Tibial nerve (tissue), 4 donors: ENCODE data around the gene SLC43A2. TPM values are rescaled to one million over a fixed set of nuclear protein-coding genes. Genes with fewer than 3 reads are reported as not detected.

Experiments used
- DNase-seq, 2 donors: peaks; one replicate each; pipeline ENCODE4 v3.0.0-alpha.2; 2019; ENCODE audit warnings: low spot score in 2 of 2
- H3K27ac ChIP-seq, 4 donors: fragments of 200-600 bp; sonication (generic) in 3 of 4; one replicate each; pipeline ENCODE4 v1.5.1; 2017 to 2019; ENCODE audit warnings: mild to moderate bottlenecking in 1 of 4
- H3K27me3 ChIP-seq, 2 donors: fragments of 200-600 bp; sonication (generic) in 1 of 2; one replicate each; pipeline versions ENCODE4 v1.5.1 to v1.6.0; 2017 to 2019
- H3K36me3 ChIP-seq, 3 donors: fragments of 200-600 bp; sonication (generic); one replicate each; pipeline ENCODE4 v1.5.1; 2018 to 2019
- H3K4me1 ChIP-seq, 4 donors: fragments of 200-600 bp; sonication (generic) in 3 of 4; one replicate each; pipeline ENCODE4 v1.5.1; 2017 to 2019
- H3K4me3 ChIP-seq, 4 donors: fragments of 200-600 bp; sonication (generic) in 3 of 4; one replicate each; pipeline ENCODE4 v1.5.1; 2017 to 2019; ENCODE audit warnings: mild to moderate bottlenecking in 1 of 4, moderate library complexity in 1 of 4
- H3K9me3 ChIP-seq, 4 donors: fragments of 200-600 bp; sonication (generic) in 3 of 4; one replicate each; pipeline ENCODE4 v1.5.1; 2017 to 2019
- CTCF ChIP-seq, 5 experiments: fragments of 200-600 bp in 3 of 5; fragments of 450-650 bp in 2 of 5; sonication (generic) in 3 of 5; IDR thresholded peaks; one replicate each; pipeline ENCODE4 v1.5.1; 2016 to 2019; ENCODE audit warnings: antibody characterized with exemption in 5 of 5, mild to moderate bottlenecking in 3 of 5, moderate library complexity in 2 of 5
- EP300 ChIP-seq, 2 donors: sonication (generic); formaldehyde crosslinking; IDR thresholded peaks; one replicate each; pipeline ENCODE4 v1.6.1; 2017; ENCODE audit warnings: antibody characterized with exemption in 2 of 2, mild to moderate bottlenecking in 1 of 2
- POLR2A ChIP-seq, 2 donors: fragments of 450-650 bp; IDR thresholded peaks; one replicate each; pipeline ENCODE4 v1.6.1; 2017; ENCODE audit warnings: antibody characterized with exemption in 2 of 2, mild to moderate bottlenecking in 2 of 2, moderate library complexity in 2 of 2
- WGBS, 2 donors: methylation state at CpG; one replicate each; pipeline ENCODE4 v1.1.5; 2018; 5-methylcytosine and 5-hydroxymethylcytosine counted together
- total RNA-seq, 4 donors: library from RNA; depleted of rRNA; stranded (reverse); fragments of >200 nt; gene quantifications; one replicate each; pipeline ENCODE4 v1.1.0, GENCODE V29; 2016

The SLC43A2 gene
- total RNA-seq, 4 donors from 2014 or later: 10.3 to 26.1 (median 14.1) TPM

GRCh38 chr17:1646199-1646875 lies 17.7 kb upstream of the SLC43A2 start:
- 84 to 86% methylated on average over 12 to 13 of the region's 13 CpGs for WGBS, 2 donors
- peak overlapping the region in 2 of 4 donors; percentile 9 to 85 for H3K27ac ChIP-seq
- peaks cover 3 to 10% (median 7%) of the 10 kb centered on the region in 3 donors for H3K36me3 ChIP-seq
- no peaks in the 10 kb centered on the region for H3K27me3 ChIP-seq
- H3K4me3 ChIP-seq: peak overlapping the region in 1 of 4 donors; percentile 63
- no peaks in the 10 kb centered on the region for H3K9me3 ChIP-seq
- H3K4me1 ChIP-seq: peaks cover 0 to 68% (median 32%) of the 10 kb centered on the region in 4 donors
- TF ChIP-seq EP300 (IDR thresholded peaks at IDR 0.05): no peak
- no peak for TF ChIP-seq POLR2A (IDR thresholded peaks at IDR 0.05)
- no peak for TF ChIP-seq CTCF (IDR thresholded peaks at IDR 0.05)
- no peak for DNase-seq

- peak within 1 kb of the TSS in 3 of 4 donors; percentile 40 to 85 (median 77) for H3K27ac ChIP-seq
- peaks cover 0 to 59% (median 28%) of the 10 kb centered on the region in 4 donors for H3K4me1 ChIP-seq
- peak within 1 kb of the TSS; percentile 10 to 63 (median 16) for H3K4me3 ChIP-seq
- peaks cover 0 to 1% (median 1%) of the 10 kb centered on the region in 3 donors for H3K36me3 ChIP-seq
- WGBS, 2 donors: 65 to 75% methylated on average over 23 to 25 of the region's 25 CpGs
- TF ChIP-seq CTCF (IDR thresholded peaks at IDR 0.05): no peak
- TF ChIP-seq EP300 (IDR thresholded peaks at IDR 0.05): peak in 1 of 2 donors; percentile 51
- TF ChIP-seq POLR2A (IDR thresholded peaks at IDR 0.05): peak in 1 of 2 donors; percentile 33
- H3K9me3 ChIP-seq: no peaks in the 10 kb centered on the region
- DNase-seq: peak in 1 of 2 donors; percentile 31
- H3K27me3 ChIP-seq: no peaks in the 10 kb centered on the region
Observed at GRCh38 chr17:1645207-1646171, 16.9 kb upstream of the SLC43A2 start, which contains the start of gene SCARF1. SCARF1 (minus strand) TSS chr17:1645732; CDS start chr17:1645697, 35 bp downstream.

- peaks cover 0 to 52% (median 20%) of the 10 kb centered on the region in 4 donors for H3K4me1 ChIP-seq
- no peak for TF ChIP-seq EP300 (IDR thresholded peaks at IDR 0.05)
- TF ChIP-seq CTCF (IDR thresholded peaks at IDR 0.05): no peak
- TF ChIP-seq POLR2A (IDR thresholded peaks at IDR 0.05): no peak
- no peak for DNase-seq
- H3K27ac ChIP-seq: peak overlapping the region in 2 of 4 donors; percentile 77 to 85
- no peaks in the 10 kb centered on the region for H3K36me3 ChIP-seq
- H3K27me3 ChIP-seq: no peaks in the 10 kb centered on the region
- H3K9me3 ChIP-seq: no peaks in the 10 kb centered on the region
- peak overlapping the region; percentile 10 to 63 (median 34) for H3K4me3 ChIP-seq
- 64 to 75% methylated on average over 11 to 15 of the region's 15 CpGs for WGBS, 2 donors
Observed at GRCh38 chr17:1644493-1645206, 16.0 kb upstream of the SLC43A2 start.

DNA sequence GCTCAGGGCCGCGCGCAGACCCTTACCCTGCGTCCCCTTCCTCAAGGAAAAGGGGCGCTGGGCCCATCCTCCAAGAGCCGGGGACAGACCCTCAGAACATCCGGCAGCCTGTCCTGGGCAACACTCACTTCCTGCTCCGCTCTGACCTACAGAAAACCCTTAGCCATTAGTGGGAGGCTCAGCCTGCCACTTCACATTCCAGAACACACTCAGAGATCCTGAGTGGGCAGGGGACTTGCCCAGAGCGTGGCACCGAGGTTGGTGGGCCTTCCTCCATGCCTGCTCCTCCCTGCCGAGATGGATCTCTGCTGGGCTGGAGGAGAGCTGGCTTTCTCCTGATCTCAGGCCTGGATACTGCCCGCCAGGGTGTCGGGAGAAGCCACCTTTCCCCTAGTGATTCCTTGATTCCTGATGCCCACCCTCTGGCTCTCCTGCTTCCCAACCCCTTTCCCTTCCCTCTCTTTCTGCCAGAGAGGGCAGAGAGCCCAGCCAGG lies 15.4 kb upstream of the SLC43A2 start:
- Histone ChIP-seq H3K27me3 (no peaks in the 10 kb centered on the region), H3K36me3 (no peaks in the 10 kb centered on the region), H3K9me3 (no peaks in the 10 kb centered on the region), H3K4me3 (peak overlapping the region in 3 of 4 donors; percentile 32 to 63 (median 57)), H3K27ac (peak overlapping the region; percentile 21 to 85 (median 66)), H3K4me1 (peaks cover 0 to 52% (median 18%) of the 10 kb centered on the region in 4 donors)
- TF ChIP-seq EP300 (IDR thresholded peaks at IDR 0.05): no peak
- no peak for TF ChIP-seq POLR2A (IDR thresholded peaks at IDR 0.05)
- no peak for TF ChIP-seq CTCF (IDR thresholded peaks at IDR 0.05)
- DNase-seq: no peak
- 54 to 60% methylated on average over 3 to 5 of the region's 13 CpGs for WGBS, 2 donors
